AG10803 (cell line): ENCODE measurements around the gene CSNK1G2.

ENCODE experiments used
- DNase-seq: peaks from one replicate; pipeline ENCODE4 v3.0.0; 2010; ENCODE audit warnings: low read depth
- H3K4me3 ChIP-seq: 2 replicates; pipeline ENCODE4 v1.5.1; 2011; ENCODE audit warnings: mild to moderate bottlenecking, low read length, control low read depth
- TF ChIP-seq, protein P1 (sequence below): conservative IDR thresholded peaks from 2 replicates; pipeline ENCODE4 v1.5.1; 2011; ENCODE audit warnings: mild to moderate bottlenecking, low read length, control low read depth, inconsistent platforms

Gene CSNK1G2

DNA sequence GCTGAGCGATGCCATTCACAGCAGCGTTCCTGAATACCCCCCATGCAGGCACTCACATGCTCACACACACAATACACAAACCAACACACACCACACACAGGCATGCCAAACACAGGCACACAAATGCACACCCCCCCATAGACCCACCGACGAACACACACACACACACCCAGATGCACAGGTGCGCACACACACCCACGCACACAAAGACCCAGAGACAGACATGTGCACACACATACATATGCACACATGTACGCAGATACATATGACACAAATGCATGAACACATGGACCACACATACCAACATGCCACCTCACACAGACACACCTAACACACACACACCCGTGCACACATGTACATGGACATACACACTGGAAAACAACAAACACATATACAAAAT lies 7.0 kb upstream of the CSNK1G2 start:
- DNase-seq, result no peak
- no peak overlapping the region for H3K4me3 ChIP-seq
- TF ChIP-seq, protein P1, sequence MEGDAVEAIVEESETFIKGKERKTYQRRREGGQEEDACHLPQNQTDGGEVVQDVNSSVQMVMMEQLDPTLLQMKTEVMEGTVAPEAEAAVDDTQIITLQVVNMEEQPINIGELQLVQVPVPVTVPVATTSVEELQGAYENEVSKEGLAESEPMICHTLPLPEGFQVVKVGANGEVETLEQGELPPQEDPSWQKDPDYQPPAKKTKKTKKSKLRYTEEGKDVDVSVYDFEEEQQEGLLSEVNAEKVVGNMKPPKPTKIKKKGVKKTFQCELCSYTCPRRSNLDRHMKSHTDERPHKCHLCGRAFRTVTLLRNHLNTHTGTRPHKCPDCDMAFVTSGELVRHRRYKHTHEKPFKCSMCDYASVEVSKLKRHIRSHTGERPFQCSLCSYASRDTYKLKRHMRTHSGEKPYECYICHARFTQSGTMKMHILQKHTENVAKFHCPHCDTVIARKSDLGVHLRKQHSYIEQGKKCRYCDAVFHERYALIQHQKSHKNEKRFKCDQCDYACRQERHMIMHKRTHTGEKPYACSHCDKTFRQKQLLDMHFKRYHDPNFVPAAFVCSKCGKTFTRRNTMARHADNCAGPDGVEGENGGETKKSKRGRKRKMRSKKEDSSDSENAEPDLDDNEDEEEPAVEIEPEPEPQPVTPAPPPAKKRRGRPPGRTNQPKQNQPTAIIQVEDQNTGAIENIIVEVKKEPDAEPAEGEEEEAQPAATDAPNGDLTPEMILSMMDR, result no peak

DNA sequence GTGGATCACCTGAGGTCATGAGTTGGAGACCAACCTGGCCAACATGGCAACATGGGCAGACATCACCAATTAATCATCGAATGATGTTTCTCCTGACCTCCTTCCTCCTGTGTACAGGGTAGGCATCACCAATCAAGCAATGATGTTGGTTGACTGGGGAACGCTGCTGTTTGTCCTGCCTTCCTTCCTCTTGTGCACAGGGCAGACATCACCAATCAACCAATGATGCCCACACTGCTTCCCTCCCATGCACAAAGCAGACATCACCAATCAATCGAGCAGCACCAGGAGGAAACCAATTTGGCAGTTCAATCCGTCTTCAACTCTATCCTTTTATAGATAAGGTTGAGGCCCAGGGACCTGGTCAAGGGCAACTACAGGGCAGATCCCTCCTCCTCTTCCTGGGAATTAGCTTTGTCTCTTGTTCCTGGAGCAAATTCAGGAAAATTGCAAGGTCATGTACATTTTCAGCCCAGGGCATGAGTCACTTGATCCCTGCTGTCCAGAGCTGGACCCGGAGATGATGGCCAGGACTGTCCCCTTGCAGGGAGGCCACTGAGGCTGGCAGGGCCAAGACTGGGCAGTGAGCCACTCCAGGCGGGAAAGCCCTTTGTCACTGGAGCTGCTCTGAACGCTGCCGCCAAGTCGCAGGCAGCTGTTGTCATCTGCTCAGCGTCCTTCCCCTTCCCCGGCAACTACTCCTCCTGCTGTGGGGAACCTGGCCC lies 5.3 kb upstream of the CSNK1G2 start:
- peak; percentile 34 for DNase-seq
- TF ChIP-seq, protein P1, result no peak
- H3K4me3 ChIP-seq, result no peak overlapping the region

DNA sequence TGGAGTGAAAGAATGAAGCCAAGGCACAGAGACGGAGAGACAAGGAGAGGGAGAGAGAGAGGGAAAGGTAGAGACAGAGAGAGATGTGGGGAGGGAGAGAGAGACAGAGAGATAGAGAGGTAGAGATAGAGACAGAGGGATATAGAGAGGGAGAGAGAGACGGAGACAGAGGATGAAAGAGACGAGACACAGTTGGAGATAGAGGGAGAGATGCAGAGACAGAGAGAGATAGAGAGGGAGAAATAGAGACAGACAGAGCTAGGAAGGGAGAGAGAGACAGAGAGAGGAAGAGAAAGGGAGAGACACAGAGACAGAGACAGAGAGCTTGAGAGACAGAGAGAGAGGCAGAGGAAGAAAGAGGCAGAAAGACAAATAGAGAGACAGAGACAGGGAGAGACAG lies 4.5 kb upstream of the CSNK1G2 start:
- DNase-seq, result no peak
- TF ChIP-seq, protein P1, result no peak
- no peak overlapping the region for H3K4me3 ChIP-seq

DNA sequence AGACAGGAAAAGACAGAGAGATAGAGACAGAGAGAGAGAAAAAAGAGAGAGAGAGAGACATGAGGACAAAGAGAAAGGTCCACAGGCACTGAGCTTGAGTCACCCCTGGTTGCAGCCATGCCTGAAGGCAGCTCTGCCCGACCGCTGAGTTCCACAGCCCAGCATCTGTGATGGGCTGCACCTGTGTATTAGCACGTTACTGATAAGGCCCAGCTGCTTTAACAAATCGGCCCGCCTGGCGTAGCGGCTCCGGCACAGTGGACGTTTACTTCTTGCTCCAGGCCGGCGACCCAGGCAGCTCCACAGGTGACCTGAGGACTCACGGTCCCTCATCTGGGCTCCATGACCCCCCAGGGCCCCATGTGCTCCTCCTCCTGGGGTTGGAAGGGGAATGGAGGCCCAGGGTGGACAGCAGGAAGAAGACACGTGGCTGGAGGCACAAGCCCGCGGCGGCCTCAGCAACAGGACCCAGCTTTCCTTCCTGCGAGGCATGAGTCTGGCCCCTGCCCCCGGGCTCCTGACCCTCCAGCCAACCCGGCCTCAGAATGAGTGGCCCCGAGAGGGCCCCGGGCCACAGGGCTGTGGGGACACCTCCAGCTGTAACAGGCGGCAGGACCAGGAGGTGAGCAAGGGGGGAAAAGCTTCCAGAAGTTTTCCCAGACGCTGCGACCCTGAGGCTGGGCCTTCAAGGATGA lies 3.9 kb upstream of the CSNK1G2 start:
- TF ChIP-seq, protein P1, result no peak
- DNase-seq, result no peak
- no peak overlapping the region for H3K4me3 ChIP-seq

DNA sequence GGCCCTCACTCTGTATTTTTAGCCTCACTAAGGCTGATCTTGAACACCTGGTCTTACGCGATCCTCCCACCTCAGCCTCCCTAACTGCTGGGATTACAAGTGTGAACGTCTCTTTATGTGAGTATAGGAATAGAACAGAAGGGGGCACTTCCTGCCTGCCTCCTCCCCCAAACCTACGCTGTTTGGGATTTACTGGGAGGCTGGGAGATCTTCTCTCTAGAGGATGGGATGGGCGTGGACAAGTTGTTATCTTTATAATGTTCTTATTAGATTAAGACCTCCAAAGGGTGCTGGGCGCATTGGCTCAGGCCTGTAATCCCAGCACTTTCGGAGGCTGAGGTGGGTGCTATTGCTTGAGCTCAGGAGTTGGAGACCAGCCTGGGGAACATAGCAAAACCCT lies 2.9 kb upstream of the CSNK1G2 start:
- DNase-seq, result no peak
- H3K4me3 ChIP-seq, result no peak overlapping the region
- TF ChIP-seq, protein P1, result no peak

DNA sequence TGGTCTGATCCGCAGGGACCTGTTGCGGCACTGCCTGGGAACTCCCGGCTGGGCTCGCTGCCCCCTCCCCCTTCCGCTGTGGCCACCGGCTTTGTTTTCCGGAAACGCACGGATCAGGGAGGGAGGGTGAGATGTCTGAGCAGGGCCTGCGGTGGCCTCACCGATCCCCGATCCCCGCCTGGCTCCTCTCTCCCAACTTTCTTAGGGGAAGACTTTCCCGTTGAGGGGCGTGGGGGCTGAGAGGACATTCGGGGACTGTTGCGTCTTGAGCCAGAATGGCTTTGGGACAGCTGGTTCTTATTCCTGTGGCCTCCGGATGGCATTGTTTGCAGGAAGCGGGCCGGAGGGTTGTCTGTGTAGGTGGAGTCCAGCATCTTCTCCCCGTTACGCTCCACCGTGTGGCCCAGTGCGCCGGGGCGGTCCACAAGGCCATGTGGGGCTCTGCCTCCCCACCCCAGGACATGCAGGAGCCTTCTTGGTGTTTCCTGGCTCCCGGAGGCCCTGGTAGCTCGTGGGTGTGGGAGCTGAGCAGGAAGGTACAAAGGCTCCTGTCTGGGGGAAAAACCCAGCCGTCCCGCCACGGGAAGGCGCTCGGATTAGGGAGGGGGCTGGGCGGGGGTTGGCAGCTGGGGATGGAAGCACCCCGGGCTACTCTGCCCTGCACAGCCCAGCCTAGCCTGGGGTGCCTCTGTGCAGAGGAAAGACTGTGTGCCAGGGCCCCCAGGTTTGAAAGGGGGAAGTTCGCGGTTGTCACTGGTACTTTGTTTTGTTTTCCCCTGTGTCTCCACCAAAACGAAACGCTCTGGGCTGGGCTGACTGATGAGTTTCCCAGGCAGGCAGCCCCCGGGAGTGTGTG lies 1.3 kb downstream of the CSNK1G2 start:
- DNase-seq, result peak; percentile 59
- peak overlapping the region; percentile 81 for H3K4me3 ChIP-seq
- TF ChIP-seq, protein P1, result no peak
